GM21825 (cell line): ENCODE results near the gene SELENOS.

Experiments used
- ATAC-seq: cut with Tn5 transposase; IDR thresholded peaks from one replicate; pipeline ENCODE4 v1.9.1; 2021; ENCODE audit warnings: mild to moderate bottlenecking, moderate library complexity; ENCODE audit not compliant: unreplicated experiment

SELENOS gene

DNA sequence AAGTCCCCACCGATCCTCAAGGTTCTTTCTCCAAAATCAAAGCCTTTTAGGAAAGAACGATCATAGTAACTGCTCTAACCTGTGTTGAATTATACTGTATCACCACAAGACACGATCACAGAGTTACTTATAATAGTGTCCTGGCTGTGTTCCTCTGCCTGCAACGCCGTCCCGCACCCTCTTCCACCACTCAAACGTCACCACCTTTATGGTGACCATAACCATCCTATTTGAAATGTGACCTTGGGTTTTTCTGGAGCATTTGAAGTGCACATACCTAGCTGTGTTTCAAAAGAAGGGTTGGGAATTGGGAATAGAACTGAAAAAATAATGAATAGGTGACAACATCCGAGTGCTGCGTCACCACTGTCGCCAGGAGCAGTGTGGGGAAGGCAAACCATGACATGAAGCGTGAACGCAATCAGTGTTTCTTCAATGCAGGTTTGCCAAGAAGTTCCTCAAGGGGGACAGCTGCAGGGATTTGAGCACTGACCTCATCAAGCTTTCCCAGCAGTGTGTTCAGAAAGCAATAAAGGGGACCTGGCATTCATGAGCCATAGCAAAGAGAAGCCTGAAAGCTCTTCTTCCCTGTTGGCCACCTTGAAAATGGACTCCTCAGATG is 769 bp upstream of the SELENOS start:
- ATAC-seq = no peak

DNA sequence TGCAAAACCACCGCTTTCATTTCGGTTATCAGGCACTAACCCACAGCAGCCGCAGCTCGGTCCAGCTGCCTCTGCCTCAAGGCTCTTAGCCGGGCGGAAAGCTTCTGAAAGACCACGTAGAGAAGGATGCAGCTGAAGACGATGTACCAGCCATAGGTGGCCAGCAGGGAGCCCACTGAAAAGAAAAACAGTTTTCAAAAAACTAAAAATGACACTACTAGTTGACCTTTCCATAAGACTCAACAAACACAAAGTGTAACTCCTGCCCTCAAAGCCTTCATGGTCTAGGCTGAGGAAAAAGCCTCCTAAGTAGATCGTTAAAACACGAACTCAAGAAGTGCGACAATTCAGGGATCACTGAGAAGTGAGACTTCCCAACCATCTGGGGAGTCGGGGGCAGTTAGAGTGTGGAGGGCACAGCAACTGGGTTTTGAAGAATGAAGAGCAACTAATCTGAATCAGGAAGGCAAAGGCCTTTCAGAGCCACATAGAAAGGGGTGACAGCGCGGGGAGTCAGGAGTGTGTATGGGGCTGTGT is 716 bp downstream of the SELENOS start:
- peak; percentile 26 for ATAC-seq

DNA sequence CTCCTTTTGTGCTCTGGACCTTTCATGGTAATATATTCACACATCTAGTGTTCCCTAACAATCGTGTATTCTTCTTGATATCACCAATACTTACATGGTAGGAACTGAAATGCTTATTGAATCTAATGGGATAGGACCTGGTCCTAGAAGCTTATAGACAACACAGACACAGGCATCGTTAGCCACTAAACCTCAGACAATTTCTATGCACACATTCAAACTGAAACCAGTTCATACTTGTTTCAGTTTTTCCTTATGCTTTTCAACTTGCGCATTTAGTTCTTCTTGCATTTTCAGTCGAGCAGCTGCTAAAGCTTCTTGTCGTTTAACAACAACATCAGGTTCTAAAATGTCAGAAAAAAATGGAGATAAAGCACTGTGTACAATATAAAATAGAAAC is 2.3 kb downstream of the SELENOS start:
- ATAC-seq = no peak

DNA sequence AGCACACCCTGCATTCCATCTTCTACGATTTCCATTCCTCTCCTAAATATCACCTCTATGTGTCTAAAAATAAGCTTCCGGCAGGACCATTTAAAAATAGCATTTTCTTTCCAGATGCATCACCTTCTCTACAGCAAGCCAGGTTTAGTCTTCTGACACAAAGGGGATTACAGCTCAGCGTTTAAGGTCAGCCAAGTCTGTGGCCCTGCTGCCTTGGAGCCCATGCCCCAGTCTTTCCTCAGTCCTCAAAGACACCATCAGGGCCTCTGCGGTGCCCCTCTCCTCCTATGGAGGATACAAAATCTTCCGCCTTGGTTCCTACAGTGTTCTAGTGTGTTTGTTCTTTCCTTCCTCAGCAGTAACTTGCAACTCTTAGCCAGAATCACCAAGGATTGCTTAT is 3.8 kb downstream of the SELENOS start:
- ATAC-seq = no peak

DNA sequence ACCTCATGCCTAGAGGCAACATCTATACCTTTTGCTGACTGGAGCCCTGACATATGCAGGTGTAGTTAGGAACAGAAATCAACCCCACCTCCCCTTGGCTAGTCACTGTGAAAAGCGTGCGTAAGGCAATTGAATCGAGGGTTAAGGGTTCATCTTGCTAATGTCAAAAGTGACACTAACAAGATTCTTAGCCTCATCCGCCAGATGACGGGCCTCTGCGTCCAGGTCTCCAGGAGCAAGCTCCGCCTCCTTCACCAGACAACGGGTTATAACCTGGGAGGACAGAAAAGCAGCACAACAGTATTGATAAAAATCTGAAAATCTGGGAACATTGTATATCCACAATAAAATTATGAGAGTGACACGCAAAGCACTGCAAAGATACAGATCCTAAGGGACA is 4.7 kb downstream of the SELENOS start:
- no peak for ATAC-seq

DNA sequence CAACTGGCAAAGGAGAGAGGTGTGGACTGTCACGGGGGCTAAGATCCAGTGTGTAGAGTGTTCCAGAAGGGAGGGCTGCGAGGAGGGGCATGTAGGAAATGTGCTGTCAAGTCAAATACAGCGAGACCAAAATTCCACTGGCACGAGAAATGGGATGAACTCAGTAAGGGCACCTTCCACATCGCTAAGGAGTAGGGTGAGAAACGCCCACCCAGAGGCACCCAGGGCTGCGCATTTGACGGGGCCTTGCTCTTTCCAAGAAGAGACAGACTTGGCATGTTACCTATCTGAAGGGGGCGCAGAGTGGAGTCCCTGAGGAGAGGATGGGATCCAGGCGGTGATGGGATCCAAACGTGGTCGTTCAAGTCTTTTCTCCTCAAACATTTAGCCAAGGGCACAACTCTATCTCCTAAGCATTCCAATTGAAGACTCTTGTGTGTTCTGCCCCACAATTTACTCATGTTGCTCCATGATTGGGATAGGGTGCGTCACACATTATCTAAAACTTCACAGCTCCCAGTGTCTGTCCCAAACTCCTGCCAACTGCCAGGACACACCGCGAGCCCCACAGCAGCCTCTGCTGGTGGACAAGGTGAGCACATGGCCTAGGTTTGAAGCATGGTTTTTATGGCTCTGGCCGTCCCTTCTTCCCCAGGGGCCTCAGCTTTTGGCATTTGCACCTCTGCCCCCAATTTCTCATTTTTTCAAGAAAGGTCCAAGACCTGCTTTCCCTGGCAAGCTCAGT is 7.6 kb downstream of the SELENOS start:
- no peak for ATAC-seq

DNA sequence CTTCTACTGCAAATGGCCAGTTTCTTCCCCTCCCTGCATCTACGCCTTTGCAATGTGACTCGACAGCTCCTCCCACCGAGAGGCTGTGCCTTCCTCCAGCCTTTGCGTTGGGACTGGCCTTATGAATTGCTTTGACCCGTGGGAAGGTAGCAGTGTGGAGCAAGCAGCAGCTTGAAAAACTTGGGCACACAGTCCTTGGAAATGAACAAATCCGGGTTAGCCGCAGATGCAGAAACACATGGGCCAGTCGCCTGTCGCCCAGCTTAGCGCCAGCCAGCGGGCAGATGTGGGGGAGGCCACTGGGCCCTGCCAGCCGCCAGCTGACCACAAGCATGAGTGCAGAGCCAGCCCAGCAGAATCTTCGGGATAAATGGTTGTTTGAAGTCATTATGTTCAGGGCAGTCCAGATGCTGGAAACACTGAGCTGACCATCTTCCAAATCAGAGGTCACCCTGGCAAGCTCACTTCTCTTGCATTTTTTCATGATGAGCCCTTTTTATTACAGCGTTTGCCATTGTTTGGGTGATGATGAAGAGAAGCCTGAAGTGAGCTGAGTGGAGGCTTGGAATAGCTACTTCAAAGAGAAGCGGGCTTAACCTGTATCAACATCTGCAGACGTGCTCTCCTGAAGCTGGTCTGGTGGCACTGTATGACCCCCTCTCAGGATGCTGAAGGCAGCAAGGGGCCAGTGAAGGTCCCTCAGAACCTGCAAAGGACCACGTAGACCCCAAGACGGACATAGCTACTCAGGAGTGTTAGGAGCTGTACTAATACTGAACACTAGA is 9.8 kb downstream of the SELENOS start:
- no peak for ATAC-seq

DNA sequence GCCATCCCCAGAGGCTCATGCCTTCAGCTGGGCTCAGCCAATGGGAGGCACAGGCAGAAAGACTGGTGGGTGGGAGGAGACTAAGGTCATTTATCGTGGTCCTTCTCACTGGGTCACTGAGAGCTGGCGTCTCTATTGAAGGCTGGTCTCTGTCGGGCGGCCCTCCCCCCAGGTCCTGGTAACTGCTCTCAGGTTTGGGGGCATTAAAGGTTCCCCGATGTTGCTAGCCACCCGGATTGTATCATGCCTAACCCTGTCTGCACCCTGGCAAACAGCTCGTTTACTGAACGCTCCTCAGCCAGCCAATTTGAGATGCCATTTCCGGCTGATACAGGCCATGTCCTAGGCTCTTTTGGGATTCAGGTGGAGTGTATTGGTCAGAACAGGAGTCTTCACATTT is 10.5 kb downstream of the SELENOS start:
- ATAC-seq = no peak

DNA sequence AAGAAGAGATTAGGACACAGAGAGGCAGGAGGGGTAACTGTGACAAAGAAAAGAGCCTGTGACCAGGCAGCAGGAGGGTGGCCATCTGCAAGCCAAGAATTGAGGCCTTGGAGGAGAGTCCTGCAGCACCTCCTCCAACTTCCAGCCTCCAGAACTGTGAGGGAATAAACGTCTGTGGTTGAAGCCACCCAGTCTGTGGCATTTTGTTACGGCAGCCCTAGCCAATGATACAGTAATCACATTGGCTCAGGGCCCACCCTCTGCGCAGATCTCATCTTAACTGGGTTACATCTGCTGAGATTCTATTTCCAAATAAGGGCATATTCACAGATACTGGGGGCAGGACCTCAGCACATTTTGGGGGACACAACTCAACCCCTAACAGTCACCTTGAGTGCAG is 11.3 kb downstream of the SELENOS start:
- no peak for ATAC-seq

DNA sequence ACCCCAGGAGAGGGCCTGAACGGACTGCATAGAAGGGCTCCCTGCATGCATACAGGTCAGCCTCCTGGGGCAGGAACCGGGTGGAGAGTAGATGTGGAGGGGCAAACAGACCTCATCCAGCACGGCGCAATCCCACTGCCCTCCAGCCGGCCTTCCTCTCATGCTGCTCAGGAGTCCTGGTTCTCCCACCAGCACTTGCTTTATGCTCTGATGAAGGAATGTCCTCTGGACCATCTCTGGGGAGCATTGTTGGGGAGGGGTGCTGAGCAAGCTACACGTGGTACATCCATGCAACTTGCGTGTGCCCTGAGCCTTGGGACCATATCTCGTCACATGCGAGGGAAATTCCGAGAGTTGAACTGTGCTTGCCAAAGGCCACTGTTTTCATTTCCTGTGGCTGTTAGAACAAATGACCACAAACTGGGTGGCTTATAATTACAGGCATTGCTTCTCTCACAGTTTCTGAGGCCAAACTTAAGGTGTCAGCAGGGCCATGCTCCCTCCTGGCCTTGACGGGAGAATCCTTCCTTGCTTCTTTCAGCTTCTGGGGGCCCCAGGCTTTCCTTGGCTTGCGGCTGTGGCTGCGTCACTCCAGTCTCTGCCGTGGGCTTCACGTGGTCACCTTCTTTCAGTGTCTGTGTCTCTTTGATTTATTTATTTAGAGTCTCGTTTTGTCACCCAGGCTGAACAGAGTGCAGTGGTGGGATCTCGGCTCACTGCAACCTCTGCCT is 12.2 kb downstream of the SELENOS start:
- no peak for ATAC-seq

DNA sequence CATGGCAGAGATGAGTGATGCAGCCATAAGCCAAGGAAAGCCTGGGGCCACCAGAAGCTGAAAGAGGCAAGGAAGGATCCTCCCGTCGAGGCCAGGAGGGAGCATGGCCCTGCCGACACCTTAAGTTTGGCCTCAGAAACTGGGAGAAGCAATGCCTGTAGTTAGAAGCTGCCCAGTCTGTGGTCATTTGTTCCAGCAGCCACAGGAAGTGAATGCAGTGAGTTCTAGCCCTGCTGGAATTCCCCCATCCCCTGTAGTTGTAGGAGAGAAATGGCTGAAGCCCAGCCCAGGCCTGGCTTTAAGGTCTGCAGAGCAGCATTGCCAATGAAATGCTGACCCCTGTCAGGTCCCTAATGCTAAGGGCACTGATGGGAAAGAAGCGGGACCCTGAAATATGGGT is 13.3 kb downstream of the SELENOS start:
- no peak for ATAC-seq

DNA sequence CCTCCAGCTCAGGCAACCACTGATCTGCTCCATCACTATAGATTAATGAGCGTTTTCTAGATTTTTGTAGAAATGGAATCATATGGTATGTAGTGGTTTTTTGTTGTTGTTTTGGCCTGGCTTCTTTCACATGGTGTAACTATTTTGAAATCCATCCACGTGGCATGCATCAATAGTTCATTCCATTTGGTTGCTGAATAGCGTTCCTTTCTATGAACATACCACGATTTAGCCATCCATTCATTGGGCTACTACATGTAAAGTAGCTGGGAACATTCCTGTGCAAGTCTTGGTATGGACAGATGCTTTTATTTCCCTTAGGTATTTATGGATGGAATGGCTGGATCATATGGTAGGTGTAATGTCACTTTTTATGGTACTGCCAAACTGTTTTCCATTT is 14.7 kb downstream of the SELENOS start:
- ATAC-seq = no peak

DNA sequence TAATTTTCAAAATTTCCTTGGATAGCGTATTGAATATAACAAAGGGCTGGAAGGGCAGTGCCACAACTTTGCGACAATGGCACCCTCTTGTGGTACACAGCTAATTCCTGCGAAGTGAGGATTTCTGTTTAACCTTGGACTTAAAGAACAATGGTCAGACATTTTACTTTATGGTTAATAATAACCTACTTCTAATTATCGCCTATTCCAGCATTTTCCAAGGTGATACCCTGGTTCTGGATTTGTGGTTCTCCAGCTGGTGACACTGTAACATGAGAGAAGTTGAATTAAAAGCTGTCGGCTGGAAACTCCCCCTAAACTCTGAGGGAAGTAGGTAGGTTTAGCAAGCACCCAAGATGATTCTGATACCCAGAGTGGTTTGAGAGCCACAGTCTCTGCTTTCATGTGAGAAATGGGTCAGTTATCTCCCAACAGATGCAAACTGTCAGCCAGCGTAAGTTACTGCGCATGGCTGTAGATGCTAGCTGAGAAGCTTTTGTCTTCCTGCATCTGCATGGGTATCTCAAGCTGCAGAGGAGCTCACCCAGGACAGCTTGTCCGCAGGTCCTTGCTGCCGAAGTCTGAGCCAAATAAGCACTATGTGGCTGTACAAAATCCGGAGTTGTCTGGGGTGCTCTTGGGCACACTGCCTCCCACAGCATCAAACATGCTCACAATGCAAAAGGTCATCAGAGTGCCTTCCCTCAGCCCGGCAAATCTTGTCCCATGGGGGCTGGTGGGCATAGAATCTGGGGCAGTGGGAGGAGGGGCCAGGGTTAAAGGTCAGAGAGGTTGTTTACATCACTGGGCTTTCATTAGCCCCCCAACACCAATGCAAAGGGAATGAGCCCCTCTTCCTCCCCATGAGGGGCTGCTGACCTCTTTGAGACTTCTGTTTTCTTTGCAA is 18.8 kb downstream of the SELENOS start:
- ATAC-seq = peak; percentile 42

DNA sequence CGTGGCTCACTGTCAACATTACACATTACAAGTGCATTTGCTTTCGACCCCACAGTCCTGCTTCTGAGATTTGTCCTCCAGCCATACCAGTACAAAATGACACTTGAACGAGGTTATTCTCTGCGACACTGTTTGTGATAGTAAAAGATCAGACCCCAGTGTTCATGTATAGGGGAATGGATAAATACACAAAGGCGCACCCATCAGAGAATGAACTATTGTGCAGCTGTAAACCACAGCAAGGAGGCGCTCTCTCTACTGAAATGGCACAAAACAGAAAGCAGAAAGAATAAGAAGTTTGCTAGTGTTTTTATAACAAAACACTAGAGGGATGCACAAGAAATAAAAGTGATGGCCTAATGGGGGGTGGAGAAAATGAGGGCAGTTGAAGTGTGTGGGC is 20.5 kb downstream of the SELENOS start:
- no peak for ATAC-seq

DNA sequence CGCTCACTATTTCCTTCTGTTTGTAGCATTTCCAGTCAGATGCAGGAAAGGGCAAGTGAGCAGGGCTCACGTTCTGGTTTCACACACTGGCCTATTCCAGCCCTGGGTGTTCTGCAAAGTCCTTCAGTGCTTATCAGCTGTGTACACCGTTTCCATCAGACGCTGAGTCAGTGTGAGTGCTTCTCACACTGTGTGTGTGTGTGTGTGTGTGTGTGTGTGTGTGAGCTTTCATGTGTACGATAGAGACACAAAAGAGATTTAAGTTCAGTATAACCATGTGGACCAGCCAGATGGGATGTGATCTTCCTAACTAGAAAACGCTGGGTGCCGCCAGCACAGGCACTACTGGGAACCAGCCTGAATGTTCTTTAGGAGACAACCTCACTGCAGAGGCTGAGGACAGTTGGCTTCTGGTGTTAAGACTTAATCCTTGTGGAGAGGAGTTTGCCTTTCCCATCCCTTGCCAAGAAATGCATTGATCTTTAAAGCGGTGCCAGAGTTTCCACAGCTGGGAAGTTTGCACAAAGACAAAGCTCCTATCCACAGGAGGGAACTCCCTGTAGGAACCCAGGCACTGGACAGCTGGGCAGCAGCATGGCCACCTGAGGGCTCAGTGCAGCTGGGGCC is 21.6 kb downstream of the SELENOS start:
- ATAC-seq = no peak

DNA sequence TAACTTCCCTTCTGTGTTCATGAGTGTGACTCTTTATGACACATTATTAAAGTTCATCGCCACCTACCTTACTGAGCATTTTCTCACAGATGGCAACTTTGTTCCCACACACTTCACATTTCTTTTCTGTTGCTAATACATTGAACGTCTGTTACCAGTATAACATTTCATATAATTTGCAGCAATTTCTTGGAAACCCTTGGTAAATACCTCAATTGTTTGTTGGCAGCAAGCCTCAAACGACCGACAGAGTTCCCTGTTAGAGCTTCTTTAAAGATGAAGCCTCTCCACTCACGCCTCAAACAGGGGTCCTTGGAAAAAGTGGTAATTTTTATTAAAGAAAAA is 22.3 kb downstream of the SELENOS start:
- ATAC-seq = no peak

DNA sequence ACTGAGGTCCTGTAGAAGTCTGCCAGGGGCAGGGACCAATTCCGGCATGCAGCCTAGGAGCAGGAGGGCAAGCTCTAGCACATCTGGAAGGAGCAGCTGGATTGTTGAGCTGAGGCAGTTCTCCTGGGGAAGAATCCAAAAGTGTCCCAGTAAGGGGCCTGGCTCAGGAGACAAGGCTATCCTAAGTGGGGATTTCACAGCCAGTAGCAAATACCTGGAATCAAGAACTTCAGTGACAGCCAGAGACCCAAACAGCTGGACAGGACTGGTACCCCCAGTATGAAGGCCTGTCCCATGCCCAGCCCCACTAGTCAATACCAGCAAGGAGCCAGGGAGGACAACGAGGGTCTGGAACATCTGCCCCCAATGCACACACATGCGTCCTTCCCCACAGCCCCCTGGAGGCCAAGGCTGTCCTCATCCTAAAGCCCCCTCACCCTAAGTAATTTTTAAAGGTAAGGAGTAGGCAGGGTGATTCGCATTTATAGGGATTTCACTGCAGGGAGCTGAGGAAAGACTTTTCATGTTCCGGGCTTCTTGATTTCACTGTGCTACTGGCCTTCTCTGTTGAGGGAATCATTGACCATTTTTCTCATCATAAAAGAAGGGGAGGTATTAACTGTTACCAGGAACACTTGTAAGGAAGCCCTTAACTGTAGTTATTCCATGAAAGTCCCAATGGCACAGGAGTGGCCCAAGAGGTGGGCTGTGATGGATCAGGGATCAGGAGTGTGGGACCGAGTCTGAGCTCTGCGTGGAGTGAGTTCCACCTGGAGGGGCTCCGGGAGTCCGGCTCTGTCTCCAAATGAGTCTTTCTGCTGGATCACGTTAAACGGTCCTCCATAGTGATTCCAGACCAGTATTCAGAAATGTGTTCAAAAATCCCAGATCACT is 22.9 kb downstream of the SELENOS start:
- ATAC-seq = no peak

DNA sequence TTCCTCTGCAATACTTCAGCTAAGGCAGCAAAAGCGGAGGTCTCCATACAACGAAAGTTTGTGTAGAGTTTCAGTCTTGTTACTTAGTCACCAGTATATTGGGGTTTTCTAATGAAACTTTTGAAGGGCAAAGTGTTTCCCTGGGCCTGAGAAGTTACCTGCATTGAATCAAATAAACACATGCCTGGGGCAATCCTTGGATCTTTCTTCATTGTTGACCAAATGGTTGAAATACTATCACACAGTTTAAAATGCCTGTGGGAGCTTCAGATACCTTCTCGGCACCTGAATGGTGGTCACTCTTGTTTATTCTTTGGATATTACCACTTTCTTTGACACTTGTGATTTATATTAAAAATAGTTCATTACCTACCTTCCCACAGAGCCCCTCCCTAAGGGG is 24.4 kb downstream of the SELENOS start:
- peak; percentile 8 for ATAC-seq
